GM10847 (cell line): ENCODE results near the gene B3GNT9.

Experiments
- POLR2A ChIP-seq: IDR thresholded peaks from 2 replicates; pipeline ENCODE4 v1.6.1; 2011; ENCODE audit not compliant: insufficient read length; ENCODE audit errors: extremely low read depth

B3GNT9 gene

GRCh38 chr16:67128417-67128816 is 22.4 kb downstream of the B3GNT9 start:
- no peak for TF ChIP-seq POLR2A

DNA sequence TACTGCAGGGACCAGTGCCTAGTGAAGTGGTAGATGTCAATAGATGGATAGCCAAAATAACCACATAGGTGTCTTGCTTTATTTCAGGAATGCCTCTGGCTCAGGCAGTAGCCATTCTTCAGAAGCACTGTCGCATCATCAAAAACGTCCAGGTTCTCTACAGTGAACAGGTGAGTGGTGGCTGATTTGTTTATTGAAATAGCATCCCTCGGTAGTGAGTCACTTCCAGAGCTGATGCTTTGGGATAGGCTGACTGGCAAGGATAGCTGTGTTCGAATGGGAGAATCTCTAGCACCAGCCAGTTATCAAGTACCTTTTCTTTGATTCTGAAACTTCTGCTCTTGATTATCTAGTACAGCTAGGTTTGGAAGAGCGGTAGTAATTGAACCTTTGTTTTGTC is 30.8 kb downstream of the B3GNT9 start:
- no peak for TF ChIP-seq POLR2A

- TF ChIP-seq POLR2A: no peak
Measured at GRCh38 chr16:67117716-67118115, 33.1 kb downstream of the B3GNT9 start.

GRCh38 chr16:67116388-67117311 is 34.1 kb downstream of the B3GNT9 start:
- no peak for TF ChIP-seq POLR2A

DNA sequence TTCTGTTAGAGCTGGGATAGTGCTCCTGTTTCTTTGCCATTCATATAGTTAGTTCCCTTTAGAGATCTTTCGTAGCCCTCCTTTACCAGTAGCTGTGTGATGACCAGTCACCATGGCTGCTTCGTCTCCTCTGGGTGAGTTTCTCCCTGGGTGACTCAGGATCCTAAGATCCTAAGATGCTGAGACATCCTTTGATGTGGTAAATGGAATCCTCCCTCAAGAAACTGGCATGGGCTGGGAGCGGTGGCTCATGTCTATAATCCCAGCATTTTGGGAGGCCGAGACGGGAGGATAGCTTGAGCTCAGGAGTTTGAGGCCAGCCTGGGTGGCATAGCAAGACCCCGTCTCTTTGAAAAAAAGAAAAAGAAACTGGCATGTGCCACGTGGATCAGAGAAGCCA is 35.2 kb downstream of the B3GNT9 start:
- no peak for TF ChIP-seq POLR2A

DNA sequence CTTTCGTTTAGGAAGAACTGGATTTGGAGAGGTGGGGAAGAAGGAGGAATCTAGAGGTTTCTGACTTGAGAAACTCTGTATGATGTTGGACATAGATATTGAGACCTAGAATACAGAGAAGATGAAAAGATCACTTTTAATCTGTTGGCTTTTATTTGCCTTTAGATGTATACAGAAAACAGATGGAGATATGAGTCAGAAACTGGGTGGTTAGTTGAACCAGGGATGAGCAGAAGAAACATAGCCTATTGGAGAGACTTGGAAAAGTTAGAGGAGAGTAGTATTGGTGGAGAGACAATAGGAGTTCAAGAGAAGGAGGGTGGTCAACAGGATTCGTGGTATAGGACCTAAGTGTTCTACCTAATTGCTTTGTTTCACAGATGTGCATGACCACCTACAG is 36.0 kb downstream of the B3GNT9 start:
- no peak for TF ChIP-seq POLR2A

GRCh38 chr16:67112591-67113399 is 38.0 kb downstream of the B3GNT9 start:
- TF ChIP-seq POLR2A: no peak

DNA sequence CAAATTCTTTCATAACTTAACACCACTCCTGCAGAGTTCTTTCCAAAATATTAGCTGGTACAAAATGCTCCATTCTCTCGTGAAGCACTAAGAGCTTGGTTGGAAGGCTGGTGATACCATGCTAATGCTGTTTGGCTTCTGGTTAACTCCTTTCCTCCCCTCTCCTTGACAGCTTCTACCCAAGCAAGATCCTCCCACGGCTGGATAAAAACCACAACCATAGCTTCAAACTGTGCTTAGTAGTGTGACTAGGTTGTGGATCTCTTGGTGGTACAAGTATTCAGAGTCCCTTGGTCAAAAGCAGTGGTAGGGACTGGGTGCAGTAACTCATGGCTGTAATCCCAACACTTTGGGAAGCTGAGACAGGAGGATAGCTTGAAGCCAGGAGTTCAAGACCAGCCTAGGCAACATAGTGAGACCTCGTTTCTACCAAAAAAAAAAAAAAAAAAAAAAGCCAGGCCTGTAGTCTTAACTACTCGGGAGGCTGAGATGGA is 38.8 kb downstream of the B3GNT9 start:
- no peak for TF ChIP-seq POLR2A

DNA sequence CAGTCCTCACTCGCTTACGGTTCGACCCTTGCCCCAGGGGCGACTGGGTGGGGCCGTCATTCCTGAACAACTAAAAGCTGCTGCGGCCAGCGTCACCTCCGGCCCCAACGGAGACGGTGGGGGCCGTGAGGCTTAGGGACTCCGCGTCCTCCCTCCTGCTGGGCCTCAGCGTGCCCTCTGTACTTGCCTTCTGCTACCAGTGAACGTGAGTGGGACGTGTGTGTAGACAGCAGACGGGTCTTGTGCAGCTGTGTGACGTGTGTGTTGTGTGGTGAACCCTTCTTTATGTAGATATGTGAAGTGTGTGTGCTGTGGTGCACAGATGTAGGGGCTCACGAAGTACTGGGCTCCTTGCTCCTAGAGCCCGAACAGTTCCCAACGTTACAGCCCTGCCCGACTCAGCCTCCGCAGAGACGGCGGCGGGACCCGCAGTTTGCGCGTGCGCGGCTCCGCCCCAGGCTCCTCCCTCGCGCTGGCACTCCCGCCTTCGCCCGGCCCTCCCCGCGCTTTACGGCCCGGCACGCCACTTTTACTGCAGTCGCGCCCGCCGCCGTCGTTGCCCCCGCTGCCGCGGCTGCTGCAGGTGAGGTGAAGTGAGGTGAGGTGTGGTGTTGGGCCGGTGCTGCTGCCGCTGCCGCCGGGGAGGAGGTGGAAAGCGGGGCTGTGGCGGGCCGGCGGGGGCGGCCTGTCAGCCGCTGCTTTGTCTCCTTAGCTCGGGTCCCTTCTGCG is 41.2 kb downstream of the B3GNT9 start, which contains the start of gene PHAF1:
TSS of gene PHAF1 (plus strand) at position 535 of the 729 bp plus-strand sequence. CDS start 235 bp downstream, outside the sequence.
- peak; percentile 88 for TF ChIP-seq POLR2A

DNA sequence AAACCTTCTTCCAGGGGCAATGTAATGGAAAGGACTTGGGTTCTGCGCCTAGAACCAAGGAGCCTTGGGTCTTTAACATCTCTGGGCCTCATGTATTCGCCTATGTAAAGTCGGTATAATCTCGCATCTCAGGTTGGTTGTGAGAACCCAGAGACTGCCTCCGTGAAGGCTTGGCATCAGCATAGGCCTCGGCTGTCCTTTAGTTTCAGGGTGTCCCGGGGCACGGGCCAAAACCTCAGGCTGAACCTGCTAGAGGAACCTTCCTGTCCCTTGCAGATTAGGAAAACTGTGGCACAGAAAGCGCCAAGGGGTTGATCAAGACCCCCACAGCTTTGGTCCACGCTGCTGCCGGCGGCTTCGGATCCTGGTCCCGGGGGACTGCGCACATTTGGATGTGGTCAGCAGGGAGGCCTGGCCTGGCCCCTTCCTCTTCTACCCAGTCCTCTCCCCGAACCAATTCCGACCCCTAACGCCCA is 41.8 kb downstream of the B3GNT9 start:
- no peak for TF ChIP-seq POLR2A

GRCh38 chr16:67108489-67108888 is 42.3 kb downstream of the B3GNT9 start:
- TF ChIP-seq POLR2A: no peak

- TF ChIP-seq POLR2A: no peak
Measured at GRCh38 chr16:67105881-67106280, 44.9 kb downstream of the B3GNT9 start.

- no peak for TF ChIP-seq POLR2A
Measured at GRCh38 chr16:67105246-67105645, 45.6 kb downstream of the B3GNT9 start.

DNA sequence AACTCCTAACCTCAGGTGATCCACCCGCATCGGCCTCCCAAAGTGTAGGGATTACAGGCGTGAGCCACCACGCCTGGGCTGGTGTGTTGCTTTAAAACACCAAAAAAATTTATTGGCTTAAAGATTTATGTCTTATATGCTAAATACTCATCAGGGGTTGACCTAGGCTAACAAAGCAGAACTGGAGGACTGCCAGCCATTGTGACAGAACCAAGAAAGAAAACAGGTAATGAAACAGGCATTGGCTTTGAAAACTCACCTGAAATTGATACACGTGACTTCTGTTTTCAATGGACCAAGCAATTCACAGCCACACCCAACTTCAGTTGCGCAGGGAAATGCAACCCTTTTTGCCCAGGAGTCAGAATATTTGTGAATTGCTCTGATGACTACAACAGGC is 46.0 kb downstream of the B3GNT9 start:
- no peak for TF ChIP-seq POLR2A

GRCh38 chr16:67104061-67104460 is 46.7 kb downstream of the B3GNT9 start:
- TF ChIP-seq POLR2A: no peak
